Measurements from ENCODE around the gene OR13G1. TPM values are rescaled to one million over a fixed set of nuclear protein-coding genes. Genes with fewer than 3 reads are reported as not detected.

Gene OR13G1
- total RNA-seq, 1 donor from 2014 or later = not detected

GRCh38 chr1:247638011-247638410, 41.5 kb downstream of the OR13G1 start:
- no peak overlapping the region for H2AFZ ChIP-seq (replicated peaks)
- no peaks in the 10 kb centered on the region for H3K36me3 Mint-ChIP-seq
- H3K4me1 Mint-ChIP-seq = peaks cover 3% of the 10 kb centered on the region
- no peaks in the 10 kb centered on the region for H3K9me3 ChIP-seq (ENCODE audit: low read depth)
- no peak overlapping the region for H3K4me2 ChIP-seq
- peaks cover 15% of the 10 kb centered on the region for H3K27me3 ChIP-seq
- no peaks in the 10 kb centered on the region for H3K4me1 ChIP-seq
- H3K79me2 ChIP-seq (ENCODE audit: low read depth) = no peaks in the 10 kb centered on the region
- H3K9ac ChIP-seq = no peak overlapping the region
- H3K27me3 Mint-ChIP-seq (ENCODE audit: insufficient read depth, low read depth) = peaks cover 6% of the 10 kb centered on the region
- H3K27ac Mint-ChIP-seq = no peak overlapping the region
- no peak for DNase-seq (ENCODE audit: low spot score)
- TF ChIP-seq EZH2 (IDR thresholded peaks at IDR 0.05) (no peak), EZH2phosphoT487 (IDR thresholded peaks at IDR 0.05) (no peak)
- H4K20me1 ChIP-seq (ENCODE audit: low read depth) = no peaks in the 10 kb centered on the region
- no peaks in the 10 kb centered on the region for H3F3A ChIP-seq (ENCODE audit: low read depth)
- no peak overlapping the region for H3K4me3 ChIP-seq
- H3K9me3 Mint-ChIP-seq = peaks cover 22% of the 10 kb centered on the region
- no peak overlapping the region for H3K4me3 Mint-ChIP-seq
- no peaks in the 10 kb centered on the region for H3K36me3 ChIP-seq
- H3K27ac ChIP-seq = no peak overlapping the region

- H3K27me3 ChIP-seq = no peaks in the 10 kb centered on the region
- H3F3A ChIP-seq (ENCODE audit: low read depth) = no peaks in the 10 kb centered on the region
- TF ChIP-seq EZH2 (IDR thresholded peaks at IDR 0.05) (no peak), CTCF (IDR thresholded peaks at IDR 0.05) (no peak), EZH2phosphoT487 (IDR thresholded peaks at IDR 0.05) (no peak)
- Mint-ChIP-seq H3K27me3 (ENCODE audit: insufficient read depth, low read depth) (no peaks in the 10 kb centered on the region), H3K36me3 (no peaks in the 10 kb centered on the region), H3K4me3 (no peak overlapping the region), H3K9me3 (peaks cover 16% of the 10 kb centered on the region), H3K4me1 (no peaks in the 10 kb centered on the region), H3K27ac (no peak overlapping the region)
- no peaks in the 10 kb centered on the region for H4K20me1 ChIP-seq (ENCODE audit: low read depth)
- no peaks in the 10 kb centered on the region for H3K36me3 ChIP-seq
- H3K79me2 ChIP-seq (ENCODE audit: low read depth) = no peaks in the 10 kb centered on the region
- H3K9me3 ChIP-seq (ENCODE audit: low read depth) = no peaks in the 10 kb centered on the region
- no peak overlapping the region for H2AFZ ChIP-seq (replicated peaks)
- H3K9ac ChIP-seq = no peak overlapping the region
- DNase-seq (ENCODE audit: low spot score) = no peak
- no peak overlapping the region for H3K4me2 ChIP-seq
- no peak overlapping the region for H3K27ac ChIP-seq
- H3K4me3 ChIP-seq = no peak overlapping the region
- no peaks in the 10 kb centered on the region for H3K4me1 ChIP-seq
Observed at GRCh38 chr1:247627951-247628350, 51.6 kb downstream of the OR13G1 start.

Other genes with a start within 250 kb of the OR13G1 start
- not detected in 2 replicates for gene OR2B11, start 221.6 kb downstream of the OR13G1 start, total RNA-seq (ENCODE audit: low replicate concordance)
- gene OR2C3, start 143.3 kb downstream of the OR13G1 start, total RNA-seq (ENCODE audit: low replicate concordance) = not detected in 2 replicates
- not detected in 2 replicates for gene GCSAML, start 130.6 kb downstream of the OR13G1 start, total RNA-seq (ENCODE audit: low replicate concordance)
- not detected in 2 replicates for gene OR2G2, start 91.4 kb downstream of the OR13G1 start, total RNA-seq (ENCODE audit: low replicate concordance)
- not detected in 2 replicates for gene OR2G3, start 74.2 kb downstream of the OR13G1 start, total RNA-seq (ENCODE audit: low replicate concordance)
- not detected in 2 replicates for gene OR6F1, start 36.9 kb upstream of the OR13G1 start, total RNA-seq (ENCODE audit: low replicate concordance)
- gene OR14K1, start 58.9 kb upstream of the OR13G1 start, total RNA-seq (ENCODE audit: low replicate concordance) = not detected in 2 replicates
- gene OR14A2, start 68.4 kb upstream of the OR13G1 start, total RNA-seq (ENCODE audit: low replicate concordance) = not detected in 2 replicates
- gene OR1C1, start 80.8 kb upstream of the OR13G1 start, total RNA-seq (ENCODE audit: low replicate concordance) = not detected in 2 replicates
- gene OR14A16, start 144.4 kb upstream of the OR13G1 start, total RNA-seq (ENCODE audit: low replicate concordance) = not detected in 2 replicates
- not detected in 2 replicates for gene OR11L1, start 162.2 kb upstream of the OR13G1 start, total RNA-seq (ENCODE audit: low replicate concordance)
- 0.09 and 0.26 TPM in 2 replicates for gene TRIM58, start 177.4 kb upstream of the OR13G1 start, total RNA-seq (ENCODE audit: low replicate concordance)
- not detected in 2 replicates for gene OR2W3, start 215.8 kb upstream of the OR13G1 start, total RNA-seq (ENCODE audit: low replicate concordance)
- not detected in 2 replicates for gene OR2T8, start 240.5 kb upstream of the OR13G1 start, total RNA-seq (ENCODE audit: low replicate concordance)
- gene OR2AJ1, start 245.2 kb upstream of the OR13G1 start, total RNA-seq (ENCODE audit: low replicate concordance) = not detected in 2 replicates